GM19397 (cell line): ENCODE measurements around the gene POLR3A.
"Not testable (repeated sequence)": the region's sequence is repeated elsewhere in the genome, so short reads cannot be mapped to it uniquely, and the experiment has no call there.

Experiments used
- ATAC-seq: cut with Tn5 transposase; IDR thresholded peaks from one replicate; pipeline ENCODE4 v1.9.1; 2021; ENCODE audit warnings: mild to moderate bottlenecking, moderate library complexity; ENCODE audit not compliant: unreplicated experiment

The POLR3A gene

GRCh38 chr10:78025685-78026364 is 3.5 kb downstream of the POLR3A start:
- ATAC-seq = no peak

- ATAC-seq = no peak
Measured at GRCh38 chr10:78023741-78024140, 5.6 kb downstream of the POLR3A start.

GRCh38 chr10:78021201-78021600 is 8.1 kb downstream of the POLR3A start:
- no peak for ATAC-seq

GRCh38 chr10:78019264-78019663 is 10.1 kb downstream of the POLR3A start:
- ATAC-seq = no peak

- ATAC-seq = no peak
Measured at GRCh38 chr10:78017856-78018255, 11.5 kb downstream of the POLR3A start.

- ATAC-seq = no peak
Measured at GRCh38 chr10:78015546-78015945, 13.8 kb downstream of the POLR3A start.

- no peak for ATAC-seq
Measured at GRCh38 chr10:78013564-78013963, 15.8 kb downstream of the POLR3A start.

GRCh38 chr10:78011065-78011464 is 18.2 kb downstream of the POLR3A start:
- no peak for ATAC-seq

- ATAC-seq = no peak
Measured at GRCh38 chr10:78010278-78010677, 19.0 kb downstream of the POLR3A start.

- ATAC-seq = no peak
Measured at GRCh38 chr10:78009662-78010061, 19.7 kb downstream of the POLR3A start.

GRCh38 chr10:78007172-78007571 is 22.1 kb downstream of the POLR3A start:
- no peak for ATAC-seq

GRCh38 chr10:78004215-78005026 is 24.9 kb downstream of the POLR3A start:
- ATAC-seq = no peak

GRCh38 chr10:78002541-78003288 is 26.6 kb downstream of the POLR3A start:
- ATAC-seq = no peak

- no peak for ATAC-seq
Measured at GRCh38 chr10:78000956-78001472, 28.3 kb downstream of the POLR3A start.

- ATAC-seq = no peak
Measured at GRCh38 chr10:78000206-78000605, 29.1 kb downstream of the POLR3A start.

- not testable (repeated sequence) for ATAC-seq
Measured at GRCh38 chr10:77998780-77999179, 30.5 kb downstream of the POLR3A start.

GRCh38 chr10:77993620-77994019 is 35.7 kb downstream of the POLR3A start:
- no peak for ATAC-seq

- no peak for ATAC-seq
Measured at GRCh38 chr10:77989081-77989724, 40.1 kb downstream of the POLR3A start.

- no peak for ATAC-seq
Measured at GRCh38 chr10:77987671-77988255, 41.6 kb downstream of the POLR3A start.

- no peak for ATAC-seq
Measured at GRCh38 chr10:77984986-77985385, 44.3 kb downstream of the POLR3A start.
